Esophagus squamous epithelium (tissue), 5 donors: Measurements from ENCODE around the gene INTS1. TPM values are rescaled to one million over a fixed set of nuclear protein-coding genes. Genes with fewer than 3 reads are reported as not detected.
A peak's percentile ranks its signal among the peaks of the same experiment; 100 is the strongest.

ENCODE experiments used
- DNase-seq: peaks from one replicate; lab custom pipeline; 2025; lab: John Stamatoyannopoulos, UW
- H3K27ac ChIP-seq, 4 donors: fragments of 200-600 bp; sonication (generic); one replicate each; pipeline ENCODE4 v1.5.1; 2016 to 2019; ENCODE audit warnings: mild to moderate bottlenecking in 1 of 4
- H3K27me3 ChIP-seq, 4 donors: fragments of 200-600 bp; sonication (generic); 1 replicate in 3 of 4; 2 replicates in 1 of 4; pipeline versions ENCODE4 v1.5.1 to v1.6.0; 2017 to 2021; ENCODE audit warnings: antibody characterized with exemption in 1 of 4
- H3K36me3 ChIP-seq, 3 donors: fragments of 200-600 bp; sonication (generic); one replicate each; pipeline ENCODE4 v1.5.1; 2016 to 2019
- H3K4me1 ChIP-seq, 3 donors: fragments of 200-600 bp; sonication (generic); one replicate each; pipeline ENCODE4 v1.5.1; 2017 to 2019
- H3K4me3 ChIP-seq, 4 donors: fragments of 200-600 bp; sonication (generic); 1 replicate in 3 of 4; 2 replicates in 1 of 4; pipeline ENCODE4 v1.5.1; 2016 to 2019; ENCODE audit warnings: mild to moderate bottlenecking in 2 of 4, moderate library complexity in 1 of 4
- H3K9me3 ChIP-seq, 3 donors: fragments of 200-600 bp; sonication (generic); one replicate each; pipeline ENCODE4 v1.5.1; 2016 to 2019
- POLR2A ChIP-seq, 4 donors: fragments of 450-650 bp; IDR thresholded peaks; one replicate each; pipeline ENCODE4 v1.6.1; 2017; ENCODE audit warnings: antibody characterized with exemption in 4 of 4, mild to moderate bottlenecking in 4 of 4, moderate library complexity in 3 of 4
- WGBS, 2 donors: methylation state at CpG; one replicate each; pipeline ENCODE4 v1.1.5; 2018; 5-methylcytosine and 5-hydroxymethylcytosine counted together
- intact Hi-C: fragments of 100-400 bp; cut with DNase I; formaldehyde crosslinking; loops from one replicate; pipeline ENCODE4 v1.15.0; 2022
- total RNA-seq, 4 donors: library from RNA; depleted of rRNA; stranded (reverse); fragments of >200 nt; gene quantifications; one replicate each; pipeline ENCODE4 v1.1.0, GENCODE V29; 2016
- TF ChIP-seq, protein P1 (sequence below), 6 experiments: fragments of 450-650 bp in 4 of 6; fragments of 200-600 bp in 2 of 6; sonication (generic) in 2 of 6; IDR thresholded peaks; one replicate each; pipeline ENCODE4 v1.5.1; 2016 to 2019; ENCODE audit warnings: antibody characterized with exemption in 6 of 6, mild to moderate bottlenecking in 4 of 6, moderate library complexity in 4 of 6
- donor health status: DM: yes; HTN: yes; CAD: no.

INTS1 gene
- total RNA-seq, 4 donors from 2014 or later, result 27.8 to 45.3 (median 36.6) TPM

DNA sequence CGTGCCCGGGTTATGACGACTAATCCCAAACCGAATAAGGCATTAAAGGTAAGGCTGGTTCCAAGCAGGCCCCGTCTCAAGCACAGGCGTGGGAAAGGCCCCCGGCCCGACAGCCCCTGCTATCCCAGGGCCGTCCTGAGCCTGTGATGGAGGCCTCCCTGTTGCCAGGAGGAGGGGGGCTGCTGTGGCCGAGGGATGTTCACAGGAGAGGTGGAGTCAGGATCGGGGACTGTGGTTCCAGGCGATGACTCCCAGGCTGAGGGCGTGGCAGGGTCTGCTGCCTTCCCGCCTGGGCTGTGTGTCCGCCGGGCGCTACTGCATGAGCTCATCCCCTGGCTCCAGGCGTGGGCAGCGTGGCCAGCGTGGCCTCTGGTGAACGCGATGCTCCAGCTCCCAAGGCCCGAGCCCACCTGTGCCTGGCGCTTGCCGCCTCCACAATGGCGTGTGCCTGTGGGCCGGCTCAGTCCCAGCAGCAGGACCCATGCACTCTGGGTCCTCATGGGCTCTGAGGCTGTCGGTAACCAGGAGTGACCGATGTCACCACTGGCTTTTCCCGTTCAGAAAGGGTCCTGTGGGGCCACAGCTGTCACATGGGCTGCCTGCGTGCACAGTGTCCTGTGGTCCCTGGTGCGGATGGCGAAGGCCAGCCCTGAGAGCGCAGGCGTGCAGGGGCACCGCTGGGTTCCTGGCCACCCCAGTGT, 35.1 kb upstream of the INTS1 start:
- intact Hi-C loops, result no loop called here
- Histone ChIP-seq H3K27ac (peak overlapping the region; percentile 86 to 99 (median 96)), H3K36me3 (peaks cover 27 to 73% (median 28%) of the 10 kb centered on the region in 3 donors), H3K9me3 (no peaks in the 10 kb centered on the region), H3K4me3 (no peak overlapping the region), H3K27me3 (no peaks in the 10 kb centered on the region), H3K4me1 (peaks cover 35 to 61% (median 39%) of the 10 kb centered on the region in 3 donors)
- 0 to 91% methylated on average over 1 to 4 of the region's 36 CpGs for WGBS, 2 donors
- no peak for DNase-seq
- TF ChIP-seq, protein P1, sequence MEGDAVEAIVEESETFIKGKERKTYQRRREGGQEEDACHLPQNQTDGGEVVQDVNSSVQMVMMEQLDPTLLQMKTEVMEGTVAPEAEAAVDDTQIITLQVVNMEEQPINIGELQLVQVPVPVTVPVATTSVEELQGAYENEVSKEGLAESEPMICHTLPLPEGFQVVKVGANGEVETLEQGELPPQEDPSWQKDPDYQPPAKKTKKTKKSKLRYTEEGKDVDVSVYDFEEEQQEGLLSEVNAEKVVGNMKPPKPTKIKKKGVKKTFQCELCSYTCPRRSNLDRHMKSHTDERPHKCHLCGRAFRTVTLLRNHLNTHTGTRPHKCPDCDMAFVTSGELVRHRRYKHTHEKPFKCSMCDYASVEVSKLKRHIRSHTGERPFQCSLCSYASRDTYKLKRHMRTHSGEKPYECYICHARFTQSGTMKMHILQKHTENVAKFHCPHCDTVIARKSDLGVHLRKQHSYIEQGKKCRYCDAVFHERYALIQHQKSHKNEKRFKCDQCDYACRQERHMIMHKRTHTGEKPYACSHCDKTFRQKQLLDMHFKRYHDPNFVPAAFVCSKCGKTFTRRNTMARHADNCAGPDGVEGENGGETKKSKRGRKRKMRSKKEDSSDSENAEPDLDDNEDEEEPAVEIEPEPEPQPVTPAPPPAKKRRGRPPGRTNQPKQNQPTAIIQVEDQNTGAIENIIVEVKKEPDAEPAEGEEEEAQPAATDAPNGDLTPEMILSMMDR (IDR thresholded peaks at IDR 0.05), result no peak
- no peak for TF ChIP-seq POLR2A (IDR thresholded peaks at IDR 0.05)

DNA sequence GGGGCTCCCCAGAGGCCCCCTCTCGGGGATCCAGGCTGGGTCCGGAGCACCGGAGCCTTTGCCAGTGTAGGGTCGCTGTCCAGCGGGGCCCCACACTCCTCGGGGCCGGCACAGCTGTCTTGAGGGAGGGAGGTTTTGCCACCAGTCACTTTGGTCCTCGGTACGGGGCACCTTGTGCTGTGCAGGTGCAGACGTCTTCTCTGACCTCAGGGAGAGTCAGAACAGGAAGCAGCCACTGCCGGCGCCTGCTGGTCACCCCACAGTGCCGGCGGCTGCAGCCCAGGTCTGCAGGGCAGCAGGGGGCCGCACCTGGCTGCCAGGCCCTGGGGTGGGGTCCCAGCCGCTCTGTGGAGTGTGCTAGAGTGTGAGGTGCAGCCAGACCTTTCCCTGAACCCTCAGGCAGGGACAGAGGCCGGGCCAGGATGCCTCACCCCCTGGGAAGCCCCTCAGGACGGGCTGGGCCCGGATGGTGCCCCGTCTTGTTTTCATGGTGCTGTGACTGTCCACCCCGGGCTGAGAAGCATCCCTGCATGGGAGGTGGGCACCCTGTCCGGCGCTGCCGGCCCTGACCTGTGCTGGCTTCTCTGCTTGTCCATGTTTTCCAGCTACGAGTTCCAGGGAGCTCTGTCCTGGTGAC, 34.5 kb upstream of the INTS1 start:
- Histone ChIP-seq H3K27me3 (no peaks in the 10 kb centered on the region), H3K4me3 (peak overlapping the region in 3 of 4 donors; percentile 9 to 77 (median 54)), H3K27ac (peak overlapping the region; percentile 86 to 99 (median 96)), H3K4me1 (peaks cover 36 to 61% (median 40%) of the 10 kb centered on the region in 3 donors), H3K9me3 (no peaks in the 10 kb centered on the region), H3K36me3 (peaks cover 27 to 68% (median 28%) of the 10 kb centered on the region in 3 donors)
- no peak for DNase-seq
- WGBS, 2 donors, result 60 to 100% methylated on average over 1 of the region's 25 CpGs
- intact Hi-C loops, result no loop called here
- no peak for TF ChIP-seq POLR2A (IDR thresholded peaks at IDR 0.05)
- TF ChIP-seq, protein P1 (IDR thresholded peaks at IDR 0.05), result no peak

DNA sequence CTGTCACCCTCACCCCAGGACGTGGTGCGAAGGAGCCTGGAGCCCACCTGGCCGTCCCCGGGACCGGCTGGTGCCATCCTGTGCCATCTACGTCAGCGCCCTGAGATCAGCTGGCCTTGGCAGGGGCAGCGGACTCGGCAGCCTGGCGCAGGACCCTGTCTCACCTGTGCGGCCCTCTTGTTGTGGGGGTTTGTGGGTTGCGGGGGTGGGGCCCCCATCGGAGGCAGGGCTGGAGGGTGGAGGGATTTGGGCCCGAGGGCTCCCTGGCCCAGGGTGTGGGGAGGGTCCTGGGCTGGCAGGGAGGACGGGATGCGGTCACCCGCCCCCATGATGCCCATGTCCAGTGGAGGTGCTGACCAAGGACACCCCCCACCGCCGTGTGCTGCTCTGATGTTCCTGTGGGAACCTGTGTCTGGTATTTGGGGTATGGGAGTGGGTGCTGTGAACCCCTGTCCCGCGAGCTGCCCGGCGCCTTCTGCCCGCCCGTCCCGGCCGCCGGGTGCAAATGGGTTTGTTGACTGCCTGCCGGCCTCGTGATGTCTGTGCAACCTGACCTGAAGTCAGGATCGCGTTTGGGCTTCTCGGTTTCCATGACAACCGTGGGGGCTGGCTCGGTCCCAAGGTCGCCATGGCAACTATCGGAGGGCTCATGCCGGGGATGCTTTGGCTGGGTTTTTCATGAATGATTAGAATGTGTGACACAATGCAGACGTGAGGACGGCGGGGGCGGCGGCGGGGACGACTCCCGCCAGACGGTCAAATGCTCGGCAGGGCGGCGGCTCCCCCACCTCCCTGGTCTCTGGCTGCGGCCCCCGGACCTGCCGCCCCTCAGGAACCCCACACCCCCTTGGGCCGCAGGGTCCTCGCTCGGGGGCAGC, 33.6 kb upstream of the INTS1 start:
- H3K4me1 ChIP-seq, result peaks cover 44 to 63% (median 47%) of the 10 kb centered on the region in 3 donors
- intact Hi-C loops, result no loop called here
- peak overlapping the region; percentile 25 to 77 (median 53) for H3K4me3 ChIP-seq
- peak overlapping the region; percentile 86 to 99 (median 96) for H3K27ac ChIP-seq
- WGBS, 2 donors, result 37 to 41% methylated on average over 12 to 13 of the region's 56 CpGs
- DNase-seq, result no peak
- peaks cover 27 to 60% (median 28%) of the 10 kb centered on the region in 3 donors for H3K36me3 ChIP-seq
- H3K27me3 ChIP-seq, result no peaks in the 10 kb centered on the region
- TF ChIP-seq, protein P1 (IDR thresholded peaks at IDR 0.05), result no peak
- peak in 1 of 4 donors; percentile 17 for TF ChIP-seq POLR2A (IDR thresholded peaks at IDR 0.05)
- no peaks in the 10 kb centered on the region for H3K9me3 ChIP-seq

DNA sequence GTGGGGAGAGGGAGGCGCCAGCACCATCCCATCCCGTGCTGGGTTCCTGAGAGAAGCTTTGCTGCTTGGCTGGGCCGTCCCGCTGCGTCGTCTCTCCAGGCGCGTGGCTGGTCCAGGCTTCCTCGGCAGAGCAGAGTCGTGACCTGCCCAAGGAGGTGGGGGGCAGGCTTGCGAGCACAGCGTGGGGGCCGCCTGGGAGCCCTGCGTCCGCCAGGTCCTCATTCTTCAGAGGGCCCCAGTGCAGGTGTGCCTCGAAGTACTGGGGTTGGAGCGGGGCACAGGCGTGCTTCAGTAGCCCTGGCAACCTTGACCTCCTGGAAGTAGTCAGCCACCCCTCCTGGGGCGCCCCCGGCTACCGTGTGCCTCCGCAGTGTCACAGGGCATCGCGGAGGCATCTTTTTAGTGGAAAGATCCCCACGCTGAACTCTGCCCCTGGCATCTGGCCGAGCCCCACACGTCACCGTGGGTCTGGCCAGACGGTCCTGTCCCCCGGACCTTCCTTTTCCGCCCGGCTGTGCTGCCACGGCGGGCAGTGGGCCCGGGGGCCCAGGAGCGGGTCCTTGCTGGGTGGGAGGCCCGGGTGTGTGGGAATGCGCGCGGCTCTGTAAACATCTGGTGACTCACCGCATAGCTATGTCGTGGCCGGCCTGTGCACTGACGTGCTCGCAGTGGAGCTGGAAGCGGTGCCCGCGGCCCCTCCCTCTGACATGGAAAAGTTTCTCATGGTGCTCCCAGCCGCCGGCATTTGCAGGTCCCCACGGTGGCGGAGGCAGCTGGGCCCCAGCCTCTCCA, 32.8 kb upstream of the INTS1 start:
- Histone ChIP-seq H3K27ac (peak overlapping the region; percentile 86 to 99 (median 96)), H3K27me3 (no peaks in the 10 kb centered on the region), H3K4me1 (peaks cover 50 to 69% (median 50%) of the 10 kb centered on the region in 3 donors), H3K9me3 (no peaks in the 10 kb centered on the region), H3K4me3 (peak overlapping the region; percentile 25 to 77 (median 53)), H3K36me3 (peaks cover 27 to 51% (median 28%) of the 10 kb centered on the region in 3 donors)
- TF ChIP-seq, protein P1 (IDR thresholded peaks at IDR 0.05), result no peak
- peak in 2 of 4 donors; percentile 22 to 67 for TF ChIP-seq POLR2A (IDR thresholded peaks at IDR 0.05)
- no peak for DNase-seq
- intact Hi-C loops, result no loop called here
- 35 to 41% methylated on average over 3 to 11 of the region's 52 CpGs for WGBS, 2 donors
